Ramos (cell line): ENCODE results near the gene ZNF512B.
"Not testable (repeated sequence)": the region's sequence is repeated elsewhere in the genome, so short reads cannot be mapped to it uniquely, and the experiment has no call there.

Experiments
- in situ Hi-C: fragments of 300-500 bp; cut with MboI; formaldehyde crosslinking; loops from one replicate; pipeline ENCODE4 v1.14.3; 2022; ENCODE audit warnings: low sequenced_read_pairs; ENCODE audit not compliant: unreplicated experiment

The ZNF512B gene

DNA sequence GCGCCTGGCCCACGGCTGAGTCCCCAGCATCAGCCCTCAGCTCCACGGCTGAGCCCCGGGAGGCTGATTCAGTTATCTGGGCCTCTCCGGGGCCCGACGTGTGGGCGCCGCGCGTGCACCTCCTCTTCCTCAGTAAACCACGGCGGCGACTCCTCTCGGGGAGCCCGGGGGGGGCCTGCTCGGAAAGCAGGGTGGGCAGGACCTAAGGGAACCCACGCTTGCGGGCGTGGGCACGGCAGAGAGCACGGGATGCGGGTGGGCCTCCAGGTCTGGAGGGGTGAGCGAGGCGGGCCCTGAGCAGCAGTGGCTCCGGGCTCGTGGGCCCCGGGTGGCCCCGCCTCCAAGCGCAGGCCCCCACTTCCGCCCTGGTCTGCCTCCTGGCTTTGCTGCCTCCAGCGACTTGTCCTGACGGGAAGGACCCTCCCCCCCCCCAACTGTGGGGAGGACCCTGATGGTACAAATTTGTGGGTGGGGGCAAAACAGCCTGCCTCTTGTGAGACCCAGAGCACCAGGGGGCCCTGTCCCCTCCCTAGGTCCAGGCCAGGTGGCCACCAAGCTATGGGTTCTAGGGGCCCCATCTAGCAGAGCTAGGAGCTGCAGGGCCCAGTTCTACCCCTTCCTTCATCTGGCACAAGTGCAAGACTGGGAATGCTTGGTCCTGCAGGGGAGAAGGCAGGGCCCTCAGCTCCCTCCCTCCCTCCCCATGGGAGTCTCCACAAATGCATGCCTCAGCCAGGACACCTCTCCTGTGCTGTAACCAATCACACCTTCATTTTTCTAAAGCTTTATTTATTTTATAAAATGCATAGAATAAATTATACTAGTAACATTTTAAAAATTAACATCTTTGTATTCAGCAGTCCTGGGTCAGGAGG, 30.4 kb downstream of the ZNF512B start:
- in situ Hi-C loops: no loop called here

GRCh38 chr20:63937596-63937995, 32.1 kb downstream of the ZNF512B start:
- in situ Hi-C loops: no loop called here

DNA sequence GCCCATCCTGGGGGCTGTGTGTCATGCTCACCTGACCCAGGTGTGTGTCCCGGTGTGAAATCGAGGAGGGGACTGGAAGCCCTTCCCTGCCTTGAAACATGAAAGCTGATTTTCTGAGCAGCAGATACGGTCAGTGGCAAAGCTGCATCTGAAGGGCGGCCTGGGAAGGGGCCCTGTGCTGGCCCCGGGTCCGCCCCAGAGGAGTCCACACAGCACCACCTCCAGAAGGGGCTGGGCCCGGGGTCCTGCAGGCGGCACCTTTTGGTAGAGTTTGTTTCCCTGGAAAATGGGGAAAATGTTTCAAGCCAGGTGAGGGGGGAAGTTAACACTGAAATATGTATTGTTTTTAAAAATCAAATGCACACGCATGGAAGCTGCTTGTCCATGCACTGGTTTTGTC, 34.3 kb downstream of the ZNF512B start:
- in situ Hi-C loops: no loop called here

- in situ Hi-C loops: no loop called here
Measured at GRCh38 chr20:63934271-63935068, 35.3 kb downstream of the ZNF512B start.

DNA sequence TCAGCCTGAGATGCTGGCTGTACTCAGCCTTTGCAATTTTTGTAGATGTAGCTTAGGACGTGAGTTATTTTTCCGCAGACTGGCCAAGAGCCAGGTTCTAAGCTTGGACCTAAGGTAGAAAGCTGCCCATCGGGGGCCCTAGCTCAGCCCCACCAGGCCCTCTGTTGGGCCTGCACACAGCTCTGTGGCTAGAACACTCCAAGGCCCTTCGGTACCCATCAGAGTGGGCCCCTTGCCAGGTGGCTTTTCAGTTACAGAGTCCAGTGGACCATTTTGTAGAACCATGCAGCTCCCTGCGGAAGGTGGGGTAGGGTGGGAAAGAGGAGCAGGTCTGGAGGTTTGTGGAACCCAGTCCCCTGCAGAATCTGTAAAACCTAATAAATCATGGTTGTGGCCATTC, 36.1 kb downstream of the ZNF512B start:
- in situ Hi-C loops: no loop called here

- in situ Hi-C loops: no loop called here
Measured at GRCh38 chr20:63932606-63933160, 37.0 kb downstream of the ZNF512B start.

DNA sequence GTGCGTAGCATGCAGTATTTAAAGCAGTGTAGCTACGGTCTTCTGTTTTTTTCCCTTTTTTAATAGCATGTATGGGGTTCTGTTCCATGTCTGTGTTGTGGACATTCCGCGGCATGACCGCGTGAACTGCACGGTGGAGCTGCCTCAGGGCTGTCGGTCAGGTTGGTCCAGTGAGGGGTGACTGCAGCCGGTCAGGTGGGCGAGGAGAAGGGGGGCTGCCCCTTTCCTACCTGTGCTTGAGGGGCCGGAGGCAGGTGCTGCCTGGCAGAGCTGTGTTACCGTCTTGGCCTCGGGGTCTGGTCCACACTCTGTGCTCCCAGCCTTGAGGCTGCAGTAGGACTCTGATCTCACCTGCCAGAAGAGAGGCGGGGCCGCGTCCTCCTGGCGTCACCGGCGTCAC, 38.0 kb downstream of the ZNF512B start:
- in situ Hi-C loops: no loop called here

GRCh38 chr20:63930971-63931553, 38.7 kb downstream of the ZNF512B start:
- in situ Hi-C loops: no loop called here

DNA sequence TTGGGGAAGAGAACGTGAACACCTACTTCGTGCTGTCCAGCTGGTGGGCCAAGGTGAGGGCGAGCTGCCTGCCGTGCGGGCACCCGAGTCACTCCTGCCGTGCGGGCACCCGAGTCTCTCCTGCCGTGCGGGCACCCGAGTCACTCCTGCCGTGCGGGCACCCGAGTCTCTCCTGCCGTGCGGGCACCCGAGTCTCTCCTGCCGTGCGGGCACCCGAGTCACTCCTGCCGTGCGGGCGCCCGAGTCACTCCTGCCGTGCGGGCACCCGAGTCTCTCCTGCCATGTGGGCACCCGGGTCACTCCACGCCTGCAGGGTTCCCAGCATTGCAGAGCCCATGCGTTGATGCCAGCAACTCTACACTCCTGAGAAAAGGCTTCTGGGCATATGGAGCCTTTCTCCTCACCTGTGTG, 40.3 kb downstream of the ZNF512B start:
- in situ Hi-C loops: not testable (repeated sequence)

GRCh38 chr20:63929071-63929470, 40.7 kb downstream of the ZNF512B start:
- in situ Hi-C loops: no loop called here

DNA sequence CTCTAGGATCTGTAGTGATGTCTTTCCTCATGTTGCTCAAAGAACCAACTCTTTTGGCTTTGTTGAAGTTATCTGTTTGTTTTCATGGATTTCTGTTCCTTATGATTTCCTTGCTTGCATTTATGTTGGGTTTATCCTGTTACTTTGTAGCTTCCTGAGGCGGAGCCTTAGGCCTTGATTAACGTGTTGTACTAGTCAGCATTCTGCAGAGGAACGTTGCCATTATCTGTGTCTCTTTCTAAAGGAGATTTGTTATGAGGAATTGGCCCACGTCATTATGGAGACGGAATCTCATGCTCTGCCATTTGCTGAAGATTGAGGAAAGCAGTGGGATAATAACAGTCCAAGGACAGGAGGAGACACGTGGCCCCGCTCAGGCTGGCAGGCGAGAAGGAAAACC, 43.4 kb downstream of the ZNF512B start:
- in situ Hi-C loops: no loop called here

- in situ Hi-C loops: no loop called here
Measured at GRCh38 chr20:63924241-63924640, 45.5 kb downstream of the ZNF512B start.

DNA sequence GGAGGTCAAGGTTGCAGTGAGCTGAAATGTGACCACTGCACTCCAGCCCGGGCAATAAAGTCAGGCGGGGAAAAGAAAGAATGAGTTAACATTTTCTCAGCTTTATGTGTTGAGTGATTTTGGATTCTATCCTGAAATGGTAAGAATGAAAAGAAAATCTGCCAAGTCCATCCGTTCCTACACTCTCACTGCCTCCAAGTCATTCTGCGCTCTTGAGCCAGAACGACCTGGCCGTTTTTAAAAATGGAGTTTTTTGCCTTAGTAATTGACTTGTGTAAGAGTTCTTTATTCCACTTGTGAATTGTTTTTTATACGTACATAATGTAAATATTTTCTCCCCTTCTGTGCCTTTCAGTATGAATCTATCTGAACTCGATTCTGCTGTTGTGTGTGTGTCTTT, 46.1 kb downstream of the ZNF512B start:
- in situ Hi-C loops: no loop called here

- in situ Hi-C loops: no loop called here
Measured at GRCh38 chr20:63920226-63920625, 49.5 kb downstream of the ZNF512B start.

- in situ Hi-C loops: no loop called here
Measured at GRCh38 chr20:63919130-63919529, 50.6 kb downstream of the ZNF512B start.

DNA sequence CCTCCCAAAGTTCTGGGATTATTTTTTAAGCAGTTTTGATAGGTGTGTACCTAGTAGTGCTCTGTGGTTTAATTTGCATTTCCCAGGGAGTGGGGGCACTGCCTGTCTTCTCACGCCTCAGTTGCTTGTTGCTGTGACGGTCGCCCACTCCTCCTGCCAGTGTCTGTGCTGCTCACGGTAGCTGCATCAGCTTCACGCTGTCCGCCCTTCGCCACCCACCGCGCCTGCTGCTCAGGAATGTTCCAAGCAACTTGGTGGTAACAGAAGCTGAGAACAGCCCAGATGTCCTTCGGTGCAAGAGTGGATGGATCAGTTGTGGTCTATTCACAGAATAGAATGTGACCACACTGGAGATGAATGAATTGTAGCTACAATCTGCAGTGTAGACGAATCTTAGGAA, 51.9 kb downstream of the ZNF512B start:
- in situ Hi-C loops: no loop called here

GRCh38 chr20:63916371-63916939, 53.3 kb downstream of the ZNF512B start:
- in situ Hi-C loops: not testable (repeated sequence)

DNA sequence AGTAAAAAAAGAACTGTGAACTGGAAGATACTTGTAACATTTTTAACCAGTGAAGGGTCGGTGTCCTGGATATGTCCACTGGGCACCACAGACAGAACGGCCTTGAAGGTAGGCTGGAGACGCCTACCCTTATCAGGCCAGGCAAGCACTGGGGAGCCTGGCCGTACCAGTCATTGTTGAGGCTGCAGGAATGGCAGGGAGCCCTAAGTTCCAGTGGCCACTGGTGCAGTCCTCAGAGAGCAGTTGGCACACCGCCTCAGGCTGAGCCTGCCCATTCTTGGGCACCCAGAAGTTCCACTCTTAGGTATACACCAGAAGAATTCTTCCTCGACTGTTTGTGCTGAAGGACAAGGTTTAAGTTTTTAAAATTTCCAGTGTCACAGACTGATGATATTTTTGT, 54.3 kb downstream of the ZNF512B start:
- in situ Hi-C loops: no loop called here

DNA sequence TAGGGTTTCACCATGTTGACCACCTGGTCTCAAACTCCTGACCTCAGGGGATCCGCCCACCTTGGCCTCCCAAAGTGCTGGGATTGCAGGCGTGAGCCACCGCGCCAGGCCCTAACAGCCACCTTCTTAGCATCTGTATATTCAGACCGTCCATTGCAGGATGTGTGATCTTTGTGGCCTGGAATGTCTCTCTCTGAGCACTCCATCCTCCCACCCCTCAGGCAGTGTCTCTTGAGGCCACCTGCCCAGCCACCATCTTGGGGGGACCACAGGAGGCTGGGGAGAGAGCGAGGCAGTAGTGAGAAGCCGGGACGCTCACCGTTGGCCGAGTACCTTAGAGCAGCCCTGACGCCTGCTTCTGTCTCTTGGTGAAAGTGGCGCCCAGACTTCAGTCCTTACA, 56.0 kb downstream of the ZNF512B start:
- in situ Hi-C loops: no loop called here

- in situ Hi-C loops: no loop called here
Measured at GRCh38 chr20:63911176-63911575, 58.6 kb downstream of the ZNF512B start.
